Measurements from ENCODE around the gene GDPD4. TPM values are rescaled to one million over a fixed set of nuclear protein-coding genes. Genes with fewer than 3 reads are reported as not detected.

The GDPD4 gene
- total RNA-seq, 1 donor from 2014 or later, result not detected

DNA sequence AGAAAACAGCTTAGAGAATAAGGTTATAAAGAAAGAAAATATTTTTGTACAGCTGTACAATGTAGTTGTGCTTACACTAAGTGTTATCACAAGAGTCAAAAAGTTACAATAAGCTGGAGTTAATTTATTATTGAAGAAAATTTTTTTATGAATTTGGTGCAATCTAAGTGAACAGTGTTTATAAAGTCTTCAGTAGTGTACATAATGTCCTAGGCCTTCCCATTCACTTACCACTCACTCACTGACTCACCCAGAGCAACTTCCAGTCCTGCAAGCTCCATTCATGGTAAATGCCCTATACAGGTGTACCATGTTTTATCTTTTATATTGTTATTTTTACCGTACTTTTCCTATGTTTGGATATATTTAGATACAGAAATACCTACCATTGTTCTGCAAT lies 34.7 kb downstream of the GDPD4 start:
- H3K27me3 Mint-ChIP-seq (ENCODE audit: unreplicated experiment), result peaks cover 28% of the 10 kb centered on the region
- no peak overlapping the region for H3K27ac Mint-ChIP-seq (ENCODE audit: unreplicated experiment)
- H3K36me3 Mint-ChIP-seq (ENCODE audit: unreplicated experiment), result no peaks in the 10 kb centered on the region
- TF ChIP-seq, protein P1, sequence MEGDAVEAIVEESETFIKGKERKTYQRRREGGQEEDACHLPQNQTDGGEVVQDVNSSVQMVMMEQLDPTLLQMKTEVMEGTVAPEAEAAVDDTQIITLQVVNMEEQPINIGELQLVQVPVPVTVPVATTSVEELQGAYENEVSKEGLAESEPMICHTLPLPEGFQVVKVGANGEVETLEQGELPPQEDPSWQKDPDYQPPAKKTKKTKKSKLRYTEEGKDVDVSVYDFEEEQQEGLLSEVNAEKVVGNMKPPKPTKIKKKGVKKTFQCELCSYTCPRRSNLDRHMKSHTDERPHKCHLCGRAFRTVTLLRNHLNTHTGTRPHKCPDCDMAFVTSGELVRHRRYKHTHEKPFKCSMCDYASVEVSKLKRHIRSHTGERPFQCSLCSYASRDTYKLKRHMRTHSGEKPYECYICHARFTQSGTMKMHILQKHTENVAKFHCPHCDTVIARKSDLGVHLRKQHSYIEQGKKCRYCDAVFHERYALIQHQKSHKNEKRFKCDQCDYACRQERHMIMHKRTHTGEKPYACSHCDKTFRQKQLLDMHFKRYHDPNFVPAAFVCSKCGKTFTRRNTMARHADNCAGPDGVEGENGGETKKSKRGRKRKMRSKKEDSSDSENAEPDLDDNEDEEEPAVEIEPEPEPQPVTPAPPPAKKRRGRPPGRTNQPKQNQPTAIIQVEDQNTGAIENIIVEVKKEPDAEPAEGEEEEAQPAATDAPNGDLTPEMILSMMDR (IDR thresholded peaks at IDR 0.05), result no peak
- H3K9me3 Mint-ChIP-seq (ENCODE audit: unreplicated experiment), result peaks cover 25% of the 10 kb centered on the region
- H3K4me1 Mint-ChIP-seq (ENCODE audit: unreplicated experiment), result peaks cover 6% of the 10 kb centered on the region
- no peak overlapping the region for H3K4me3 Mint-ChIP-seq (ENCODE audit: unreplicated experiment)
- DNase-seq (ENCODE audit: extremely low spot score, unreplicated experiment), result no peak

DNA sequence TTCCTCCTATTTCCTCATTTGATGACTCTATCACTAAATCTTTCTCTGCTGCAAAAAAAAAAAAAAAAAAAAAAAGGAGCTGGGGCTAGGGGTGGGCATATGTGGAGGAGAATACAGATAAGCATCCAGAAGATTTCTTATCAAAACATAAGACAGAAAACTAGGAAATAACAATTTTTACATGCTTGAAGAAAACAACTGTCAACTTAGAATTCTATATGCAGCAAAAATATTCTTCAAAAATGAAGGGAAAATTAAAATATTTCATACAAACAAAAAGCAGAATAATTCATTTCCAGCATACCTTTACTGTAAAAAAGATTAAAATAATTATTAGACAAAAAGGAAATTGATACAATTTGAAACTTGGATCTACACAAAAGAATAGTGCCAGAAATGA lies 38.7 kb downstream of the GDPD4 start:
- no peaks in the 10 kb centered on the region for H3K36me3 Mint-ChIP-seq (ENCODE audit: unreplicated experiment)
- H3K4me1 Mint-ChIP-seq (ENCODE audit: unreplicated experiment), result peaks cover 13% of the 10 kb centered on the region
- H3K9me3 Mint-ChIP-seq (ENCODE audit: unreplicated experiment), result peaks cover 31% of the 10 kb centered on the region
- no peak for DNase-seq (ENCODE audit: extremely low spot score, unreplicated experiment)
- TF ChIP-seq, protein P1 (IDR thresholded peaks at IDR 0.05), result no peak
- H3K27ac Mint-ChIP-seq (ENCODE audit: unreplicated experiment), result no peak overlapping the region
- no peak overlapping the region for H3K4me3 Mint-ChIP-seq (ENCODE audit: unreplicated experiment)
- H3K27me3 Mint-ChIP-seq (ENCODE audit: unreplicated experiment), result peaks cover 24% of the 10 kb centered on the region

DNA sequence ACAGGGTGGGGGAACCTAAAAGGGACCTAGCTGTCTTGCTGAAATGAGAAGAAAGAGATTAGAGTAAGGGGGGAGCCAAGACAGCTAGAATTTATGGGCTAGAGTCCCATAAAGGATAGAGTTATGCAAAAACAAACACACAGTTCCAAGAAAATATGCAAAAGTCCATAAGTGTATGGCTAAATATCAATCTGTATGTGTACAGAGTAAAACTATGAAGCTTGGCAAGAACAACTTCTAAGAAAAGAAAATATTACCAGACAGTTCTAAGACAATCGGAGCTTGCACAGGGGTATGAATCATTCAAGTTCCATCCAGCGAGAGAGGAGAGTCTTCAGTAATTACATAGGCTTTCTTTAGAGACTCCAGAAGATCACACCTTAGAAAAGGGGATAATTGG lies 41.8 kb downstream of the GDPD4 start:
- Mint-ChIP-seq H3K27me3 (ENCODE audit: unreplicated experiment) (peaks cover 24% of the 10 kb centered on the region), H3K4me3 (ENCODE audit: unreplicated experiment) (no peak overlapping the region)

DNA sequence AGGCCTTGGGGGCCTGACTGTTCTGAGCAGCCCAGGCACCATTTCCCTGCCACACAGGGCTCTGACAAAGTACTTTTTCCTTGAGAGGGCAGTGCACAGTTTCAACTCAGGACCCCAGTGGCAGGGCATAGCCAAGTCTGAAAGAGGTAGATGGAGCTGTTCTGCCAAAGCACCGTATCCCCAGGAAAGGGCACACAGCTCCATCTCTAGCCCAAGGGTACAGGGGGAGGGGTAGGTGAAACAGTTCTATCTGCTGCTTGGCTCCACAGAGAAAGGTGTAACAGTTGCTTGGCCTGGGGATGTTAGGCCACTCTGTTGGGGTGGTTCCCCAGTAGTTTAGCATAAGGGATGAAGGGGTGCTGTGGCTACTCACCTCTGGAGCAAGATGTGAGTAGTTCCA lies 47.8 kb downstream of the GDPD4 start:
- Mint-ChIP-seq H3K27ac (ENCODE audit: unreplicated experiment) (no peak overlapping the region), H3K4me3 (ENCODE audit: unreplicated experiment) (no peak overlapping the region), H3K27me3 (ENCODE audit: unreplicated experiment) (peaks cover 4% of the 10 kb centered on the region), H3K4me1 (ENCODE audit: unreplicated experiment) (no peaks in the 10 kb centered on the region), H3K9me3 (ENCODE audit: unreplicated experiment) (peaks cover 8% of the 10 kb centered on the region), H3K36me3 (ENCODE audit: unreplicated experiment) (peaks cover 6% of the 10 kb centered on the region)
- TF ChIP-seq, protein P1 (IDR thresholded peaks at IDR 0.05), result no peak
- DNase-seq (ENCODE audit: extremely low spot score, unreplicated experiment), result no peak

More for the DNA sequence above, 41.8 kb downstream of the GDPD4 start:
- Mint-ChIP-seq H3K27ac (ENCODE audit: unreplicated experiment) (no peak overlapping the region), H3K4me1 (ENCODE audit: unreplicated experiment) (peaks cover 9% of the 10 kb centered on the region), H3K36me3 (ENCODE audit: unreplicated experiment) (peaks cover 2% of the 10 kb centered on the region), H3K9me3 (ENCODE audit: unreplicated experiment) (peaks cover 31% of the 10 kb centered on the region)
- TF ChIP-seq, protein P1 (IDR thresholded peaks at IDR 0.05), result no peak
- DNase-seq (ENCODE audit: extremely low spot score, unreplicated experiment), result no peak

DNA sequence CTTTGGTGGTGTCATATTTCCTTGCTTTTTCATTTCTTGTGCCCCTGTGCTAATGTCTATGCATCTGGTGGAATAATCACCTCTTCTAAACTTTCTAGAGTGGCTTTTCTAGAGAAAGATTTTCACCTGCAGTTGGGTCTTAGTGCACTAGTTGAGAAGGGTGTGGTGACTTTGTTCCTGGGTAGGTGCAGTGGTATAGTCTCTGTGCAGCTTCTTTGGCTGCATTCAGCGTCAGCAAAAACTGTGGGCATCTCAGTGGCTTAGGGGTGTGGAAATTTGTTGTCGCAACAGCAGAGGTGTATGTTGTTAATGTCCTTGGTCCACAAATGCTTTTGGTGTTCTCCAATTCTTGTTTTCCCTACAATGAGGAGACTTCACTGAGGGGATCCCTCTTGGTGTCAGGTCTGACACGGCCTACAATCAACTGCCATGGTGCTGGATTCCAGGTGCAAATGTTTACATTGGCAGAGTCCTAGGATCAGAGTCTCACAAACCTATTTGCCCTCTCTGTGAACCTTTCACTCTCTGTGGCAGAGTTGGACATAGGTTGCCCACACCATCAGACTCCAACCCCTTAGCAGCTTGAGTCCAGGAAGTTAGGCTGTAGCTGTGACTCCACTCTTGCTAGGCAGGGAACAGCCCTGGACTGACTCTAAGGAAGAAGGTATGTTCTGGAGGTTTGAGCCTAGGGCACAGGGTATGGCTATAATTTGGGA lies 48.8 kb downstream of the GDPD4 start:
- TF ChIP-seq, protein P1 (IDR thresholded peaks at IDR 0.05), result no peak
- H3K9me3 Mint-ChIP-seq (ENCODE audit: unreplicated experiment), result peaks cover 8% of the 10 kb centered on the region
- H3K36me3 Mint-ChIP-seq (ENCODE audit: unreplicated experiment), result peaks cover 6% of the 10 kb centered on the region
- H3K27me3 Mint-ChIP-seq (ENCODE audit: unreplicated experiment), result peaks cover 3% of the 10 kb centered on the region
- H3K27ac Mint-ChIP-seq (ENCODE audit: unreplicated experiment), result no peak overlapping the region
- H3K4me3 Mint-ChIP-seq (ENCODE audit: unreplicated experiment), result no peak overlapping the region
- H3K4me1 Mint-ChIP-seq (ENCODE audit: unreplicated experiment), result no peaks in the 10 kb centered on the region
- no peak for DNase-seq (ENCODE audit: extremely low spot score, unreplicated experiment)
